Colonic mucosa (tissue), 4 donors: Measurements from ENCODE around the gene TMEM108. TPM values are rescaled to one million over a fixed set of nuclear protein-coding genes. Genes with fewer than 3 reads are reported as not detected.

Experiments
- DNase-seq: peaks from one replicate; pipeline ENCODE4 v3.0.0-alpha.2; 2020
- H3K27ac ChIP-seq: fragments of 200-600 bp; one replicate; pipeline ENCODE4 v1.8.0; 2021
- H3K27me3 ChIP-seq: fragments of 200-600 bp; one replicate; pipeline ENCODE4 v1.8.0; 2021
- H3K36me3 ChIP-seq: fragments of 200-600 bp; one replicate; pipeline ENCODE4 v1.8.0; 2021
- H3K4me1 ChIP-seq: fragments of 200-600 bp; one replicate; pipeline ENCODE4 v1.8.0; 2021; ENCODE audit warnings: mild to moderate bottlenecking
- H3K4me3 ChIP-seq: fragments of 200-600 bp; one replicate; pipeline ENCODE4 v1.8.0; 2021
- H3K9ac ChIP-seq, 2 donors: one replicate each; pipeline ENCODE4 v1.7.0; 2013; ENCODE audit warnings: control low read depth in 2 of 2, low read depth in 2 of 2, low read length in 2 of 2
- H3K9me3 ChIP-seq: fragments of 200-600 bp; one replicate; pipeline ENCODE4 v1.8.0; 2021
- CTCF ChIP-seq: fragments of 200-600 bp; IDR thresholded peaks from one replicate; pipeline ENCODE4 v1.8.0; 2022; ENCODE audit warnings: antibody characterized with exemption, mild to moderate bottlenecking
- intact Hi-C: fragments of 100-400 bp; cut with DNase I; formaldehyde crosslinking; loops from one replicate; pipeline ENCODE4 v1.14.1; 2022
- total RNA-seq, 2 donors: library from RNA; stranded (reverse); fragmentation: NEBNext Ultra II Directional in 1 of 2; extraction: Animal tissue kit (Norgen Biotek cat#: 25700) in 1 of 2; gene quantifications; one replicate each; pipeline ENCODE4 v1.2.1, GENCODE V29; 2021
- donor health status: healthy.
- donor health status: DM: no; HTN: no; CAD: no.
- donor health status: DM: no; HTN: no; CAD: no.

Gene TMEM108
- total RNA-seq, 2 donors from 2014 or later, result 0.20 to 0.82 TPM

GRCh38 chr3:133264920-133265319, 226.7 kb downstream of the TMEM108 start:
- no peak for TF ChIP-seq CTCF
- H3K27me3 ChIP-seq, result no peaks in the 10 kb centered on the region
- intact Hi-C loops, result no loop called here

GRCh38 chr3:133268726-133269134, 230.5 kb downstream of the TMEM108 start:
- Histone ChIP-seq H3K4me1 (no peaks in the 10 kb centered on the region), H3K27ac (no peak overlapping the region), H3K9ac (no peak overlapping the region), H3K9me3 (no peaks in the 10 kb centered on the region), H3K36me3 (no peaks in the 10 kb centered on the region), H3K27me3 (no peaks in the 10 kb centered on the region), H3K4me3 (no peak overlapping the region)
- TF ChIP-seq CTCF, result no peak
- intact Hi-C loops, result no loop called here
- no peak for DNase-seq

More at GRCh38 chr3:133264920-133265319, 226.7 kb downstream of the TMEM108 start:
- no peak overlapping the region for H3K4me3 ChIP-seq
- no peak for DNase-seq
- no peaks in the 10 kb centered on the region for H3K9me3 ChIP-seq
- H3K4me1 ChIP-seq, result no peaks in the 10 kb centered on the region
- no peaks in the 10 kb centered on the region for H3K36me3 ChIP-seq
- H3K27ac ChIP-seq, result no peak overlapping the region
- no peak overlapping the region for H3K9ac ChIP-seq

- H3K9ac ChIP-seq, result no peak overlapping the region
- intact Hi-C loops, result no loop called here
- H3K36me3 ChIP-seq, result no peaks in the 10 kb centered on the region
- no peaks in the 10 kb centered on the region for H3K27me3 ChIP-seq
- H3K4me1 ChIP-seq, result no peaks in the 10 kb centered on the region
- no peaks in the 10 kb centered on the region for H3K9me3 ChIP-seq
- no peak for DNase-seq
- H3K27ac ChIP-seq, result no peak overlapping the region
- H3K4me3 ChIP-seq, result no peak overlapping the region
- TF ChIP-seq CTCF, result no peak
Observed at GRCh38 chr3:133269393-133269792, 231.2 kb downstream of the TMEM108 start.

GRCh38 chr3:133270631-133271030, 232.4 kb downstream of the TMEM108 start:
- Histone ChIP-seq H3K27me3 (no peaks in the 10 kb centered on the region), H3K27ac (no peak overlapping the region), H3K36me3 (no peaks in the 10 kb centered on the region), H3K4me3 (no peak overlapping the region), H3K9me3 (no peaks in the 10 kb centered on the region), H3K4me1 (no peaks in the 10 kb centered on the region), H3K9ac (no peak overlapping the region)
- no peak for TF ChIP-seq CTCF
- DNase-seq, result no peak
- intact Hi-C loops, result no loop called here

- no peaks in the 10 kb centered on the region for H3K9me3 ChIP-seq
- no peaks in the 10 kb centered on the region for H3K36me3 ChIP-seq
- intact Hi-C loops, result no loop called here
- H3K27me3 ChIP-seq, result no peaks in the 10 kb centered on the region
- H3K4me3 ChIP-seq, result no peak overlapping the region
- TF ChIP-seq CTCF, result no peak
- no peak for DNase-seq
- no peak overlapping the region for H3K9ac ChIP-seq
- no peak overlapping the region for H3K27ac ChIP-seq
- H3K4me1 ChIP-seq, result no peaks in the 10 kb centered on the region
Observed at GRCh38 chr3:133271042-133271441, 232.9 kb downstream of the TMEM108 start.

GRCh38 chr3:133271539-133271938, 233.3 kb downstream of the TMEM108 start:
- H3K27ac ChIP-seq, result no peak overlapping the region
- no peaks in the 10 kb centered on the region for H3K9me3 ChIP-seq

More at GRCh38 chr3:133271539-133271938, 233.3 kb downstream of the TMEM108 start:
- Histone ChIP-seq H3K36me3 (no peaks in the 10 kb centered on the region), H3K4me1 (no peaks in the 10 kb centered on the region), H3K27me3 (no peaks in the 10 kb centered on the region), H3K9ac (no peak overlapping the region), H3K4me3 (no peak overlapping the region)
- TF ChIP-seq CTCF, result no peak
- intact Hi-C loops, result no loop called here
- no peak for DNase-seq
